Fibroblast of peridontal ligament (primary cell): ENCODE data around the gene PXDN.
"Not testable (repeated sequence)": the region's sequence is repeated elsewhere in the genome, so short reads cannot be mapped to it uniquely, and the experiment has no call there.

Experiments used
- DNase-seq: peaks from one replicate; pipeline ENCODE4 v3.0.0-alpha.2; 2010; ENCODE audit errors: extremely low read depth

The PXDN gene

DNA sequence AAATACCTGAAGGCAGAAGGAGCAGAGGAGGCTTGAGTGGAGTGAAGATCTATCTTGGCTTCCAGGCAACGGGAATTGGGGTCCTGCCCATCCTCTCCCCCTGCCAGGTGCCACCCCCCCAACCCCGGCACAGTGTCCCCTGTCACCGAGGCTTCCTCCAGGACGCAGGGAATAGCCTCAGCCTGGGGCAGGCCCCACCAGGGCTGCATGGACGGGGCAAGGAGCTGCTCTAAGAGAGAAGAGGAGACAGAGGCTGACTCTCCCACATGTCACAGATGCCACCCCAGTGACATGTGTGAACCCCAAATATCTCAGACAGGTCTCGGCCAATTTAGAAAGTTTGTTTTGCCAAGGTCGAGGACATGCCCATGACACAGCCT, 42.1 kb downstream of the PXDN start:
- no peak for DNase-seq

DNA sequence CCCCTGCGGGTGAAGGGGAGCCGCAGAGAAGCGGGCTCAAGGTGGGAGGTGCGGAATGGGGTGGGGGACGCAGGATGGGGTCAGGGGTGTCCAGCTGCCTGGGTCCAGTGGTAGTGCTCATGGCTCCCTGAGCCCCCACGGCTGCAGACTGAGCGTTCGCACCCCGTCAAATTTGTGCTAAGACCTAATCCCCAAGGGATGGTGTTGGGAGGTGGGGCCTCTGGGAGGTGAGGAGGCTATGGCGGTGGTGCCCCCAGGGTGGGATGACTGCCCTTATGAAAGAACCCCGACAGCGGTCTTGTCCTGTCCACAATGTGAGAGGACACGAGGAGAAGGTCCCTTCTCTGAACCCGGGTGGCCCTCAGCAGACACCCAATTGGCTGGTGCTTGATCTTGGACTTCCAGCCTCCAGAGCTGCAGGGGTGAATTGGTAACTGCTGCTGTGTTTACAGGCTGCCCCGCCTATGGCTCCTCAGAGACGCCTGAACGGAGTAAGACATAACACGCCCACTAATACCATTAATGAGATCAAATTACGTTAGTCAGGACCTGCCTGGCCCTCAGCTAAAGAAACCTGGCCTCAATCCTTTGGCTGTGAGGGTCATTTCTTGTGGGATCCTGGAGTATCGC, 42.6 kb downstream of the PXDN start:
- DNase-seq: no peak

- no peak for DNase-seq
These were observed 43.3 kb downstream of the PXDN start for GRCh38 chr2:1701020-1701419.

DNA sequence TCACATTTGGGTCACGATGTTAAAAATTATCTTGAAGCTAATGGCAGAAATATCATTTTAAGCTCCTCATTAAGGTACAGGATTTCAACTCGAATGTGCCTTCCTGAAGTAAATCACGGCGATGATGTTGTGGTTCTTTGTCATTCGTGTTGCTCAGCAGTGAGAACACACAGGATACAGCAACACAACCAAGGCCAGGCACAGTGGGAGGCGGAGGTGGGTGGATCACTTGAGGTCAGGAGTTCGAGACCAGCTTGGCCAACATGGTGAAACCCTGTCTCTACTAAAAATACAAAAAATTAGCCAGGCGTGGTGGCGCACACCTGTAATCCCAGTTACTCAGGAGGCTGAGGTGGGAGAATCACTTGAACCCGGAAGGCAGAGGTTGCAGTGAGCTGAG, 43.9 kb downstream of the PXDN start:
- not testable (repeated sequence) for DNase-seq

DNA sequence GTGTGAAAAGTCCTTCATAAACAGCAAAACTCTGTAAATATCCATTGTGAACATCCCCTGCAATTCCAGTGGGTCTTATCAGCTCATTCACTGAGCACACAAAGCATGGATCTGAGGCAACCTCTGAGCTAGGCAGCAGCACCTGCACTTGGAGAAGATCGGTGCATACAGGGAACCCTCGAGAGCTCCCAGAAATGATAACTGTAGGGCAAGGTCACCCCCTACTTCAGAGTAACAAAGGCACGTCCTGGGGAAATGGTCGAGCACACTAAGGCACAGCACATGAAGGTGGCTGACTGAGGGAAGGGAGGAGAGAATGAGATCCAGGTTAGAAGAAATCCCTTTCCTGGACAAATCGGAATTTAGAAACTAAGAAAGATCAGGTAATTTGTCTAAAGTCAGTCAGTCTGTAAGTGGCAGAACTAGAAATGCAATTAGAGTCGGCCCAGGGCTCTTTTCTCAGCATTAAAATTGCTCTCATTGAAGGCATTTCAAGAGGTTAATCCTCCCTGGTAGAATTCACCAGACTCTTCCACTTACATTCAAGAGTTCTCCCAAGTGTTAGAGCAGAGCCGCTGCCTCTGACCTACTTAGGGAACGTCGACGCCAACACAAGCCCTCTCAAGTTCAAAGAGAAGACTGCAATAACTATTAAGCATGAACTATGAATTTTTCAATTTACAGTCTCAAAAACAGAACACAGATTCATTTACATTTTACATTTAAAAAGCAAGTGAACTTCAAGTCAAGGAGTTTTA, 45.9 kb downstream of the PXDN start:
- no peak for DNase-seq

DNA sequence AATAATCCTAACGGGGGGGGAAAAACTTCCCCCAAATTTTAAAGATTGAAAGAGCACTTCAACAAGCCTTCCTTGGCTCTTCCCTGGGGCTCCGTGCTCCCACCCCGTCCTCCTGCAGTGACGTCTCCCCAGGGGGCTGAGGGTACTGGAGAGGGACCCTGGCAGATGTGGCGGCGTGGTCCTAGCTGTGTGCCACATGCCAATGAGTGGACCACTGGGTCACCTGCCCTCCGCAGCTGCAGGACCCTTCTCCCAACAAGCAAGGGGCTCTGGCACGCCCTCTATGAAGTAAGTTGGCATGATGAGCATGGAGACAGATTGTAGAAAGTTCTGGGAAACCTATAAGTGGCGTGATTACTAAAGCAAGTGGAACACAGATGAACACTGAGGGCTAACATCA, 46.7 kb downstream of the PXDN start:
- DNase-seq: no peak

DNA sequence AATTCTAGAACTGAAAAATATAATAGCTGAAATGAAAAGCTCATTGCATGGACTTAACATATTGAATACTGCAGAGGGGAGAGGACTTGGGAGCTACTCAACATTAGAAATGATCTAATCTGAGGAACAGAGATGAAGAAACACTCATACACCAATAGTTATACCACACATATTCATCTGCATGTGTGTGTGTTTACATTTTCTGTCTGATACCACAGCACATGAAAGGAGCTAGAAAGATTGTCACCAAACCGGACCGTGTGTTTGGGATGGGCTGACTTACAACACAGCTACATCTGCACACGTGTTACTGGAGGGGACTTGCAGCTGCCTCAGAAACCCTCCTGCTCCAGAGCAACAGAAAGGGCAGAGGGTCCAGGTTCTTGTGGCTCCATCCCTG, 47.8 kb downstream of the PXDN start:
- DNase-seq: no peak

GRCh38 chr2:1694371-1695271, 49.7 kb downstream of the PXDN start:
- DNase-seq: no peak

DNA sequence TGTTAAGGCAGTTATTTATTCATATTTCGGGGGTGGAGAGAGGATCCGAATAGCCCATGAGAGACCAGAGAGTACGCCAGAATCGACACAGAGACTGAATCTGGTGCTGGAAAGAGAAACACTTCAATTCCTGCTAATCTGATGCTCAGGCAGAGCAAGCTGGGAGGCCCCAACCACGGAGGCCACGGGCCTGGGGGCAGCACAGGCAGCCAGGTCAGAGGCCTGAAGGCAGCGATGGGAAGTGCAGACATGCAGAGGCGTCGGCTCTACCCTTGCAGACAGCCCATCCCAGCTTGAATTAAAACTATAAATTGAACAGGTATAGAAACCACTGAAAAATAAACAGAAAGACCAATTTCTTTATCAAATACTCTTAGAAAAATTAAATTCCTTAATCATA, 50.6 kb downstream of the PXDN start:
- no peak for DNase-seq

DNA sequence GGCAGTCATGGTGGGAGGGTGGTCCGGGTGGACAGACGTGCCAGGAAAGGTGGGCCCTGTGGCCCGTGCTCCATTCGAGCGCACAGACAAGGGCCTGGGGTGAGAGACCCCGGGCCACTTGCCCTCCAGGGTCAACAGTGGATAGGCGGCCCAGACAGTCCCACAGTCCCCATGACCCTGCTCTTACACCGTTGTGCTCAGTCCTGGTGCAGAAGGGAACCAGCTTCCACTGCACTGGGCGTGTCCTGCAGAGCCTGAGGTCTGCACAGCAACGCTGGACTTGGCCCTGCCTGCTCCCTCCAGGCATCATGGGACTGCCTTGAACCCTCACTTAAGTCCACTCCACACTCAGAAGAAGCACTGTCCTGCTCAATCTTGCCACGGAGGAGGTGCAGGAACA, 52.0 kb downstream of the PXDN start:
- no peak for DNase-seq

GRCh38 chr2:1691366-1691765, 52.9 kb downstream of the PXDN start:
- no peak for DNase-seq

- no peak for DNase-seq
These were observed 54.1 kb downstream of the PXDN start for GRCh38 chr2:1690056-1690775.

- no peak for DNase-seq
These were observed 55.5 kb downstream of the PXDN start for GRCh38 chr2:1688859-1689258.

DNA sequence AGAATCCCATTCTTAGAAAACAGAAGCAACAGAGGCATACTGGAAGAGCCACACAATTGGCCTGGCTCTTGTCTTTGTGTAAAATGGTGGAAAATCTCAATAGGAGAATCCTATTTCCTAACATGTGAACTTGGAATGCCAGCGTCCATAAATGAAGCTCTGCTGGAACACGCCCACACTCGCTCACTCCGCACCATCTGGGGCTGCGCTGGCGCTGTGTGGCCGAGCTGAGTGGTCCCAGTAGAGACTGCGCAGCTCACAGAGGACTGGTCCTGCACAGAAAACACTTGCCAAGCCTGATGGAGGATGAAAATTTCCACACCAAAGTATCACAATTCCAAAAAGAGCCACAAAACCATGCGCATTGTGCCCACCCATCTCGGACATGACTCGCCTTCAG, 56.2 kb downstream of the PXDN start:
- DNase-seq: no peak

DNA sequence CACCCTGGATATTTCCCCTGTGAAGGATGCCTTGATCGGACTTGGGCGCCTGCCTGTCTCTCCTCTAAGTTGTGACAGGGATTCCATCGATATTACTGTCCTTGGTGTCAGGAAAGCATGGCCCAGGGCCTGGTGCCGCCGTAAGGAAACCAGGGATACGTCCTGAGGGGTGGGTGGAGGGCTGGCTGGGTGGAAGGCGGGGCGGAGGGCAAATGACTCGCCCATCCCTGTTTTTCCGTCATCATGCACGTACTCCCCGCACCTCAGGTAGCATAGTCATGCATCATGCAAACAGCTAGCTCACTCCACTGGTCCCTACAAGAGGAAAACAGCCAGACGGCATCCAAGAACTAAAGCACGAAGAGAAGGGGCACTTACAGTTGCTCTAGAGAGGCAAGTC, 57.1 kb downstream of the PXDN start:
- no peak for DNase-seq

GRCh38 chr2:1686784-1687105, 57.6 kb downstream of the PXDN start:
- no peak for DNase-seq

DNA sequence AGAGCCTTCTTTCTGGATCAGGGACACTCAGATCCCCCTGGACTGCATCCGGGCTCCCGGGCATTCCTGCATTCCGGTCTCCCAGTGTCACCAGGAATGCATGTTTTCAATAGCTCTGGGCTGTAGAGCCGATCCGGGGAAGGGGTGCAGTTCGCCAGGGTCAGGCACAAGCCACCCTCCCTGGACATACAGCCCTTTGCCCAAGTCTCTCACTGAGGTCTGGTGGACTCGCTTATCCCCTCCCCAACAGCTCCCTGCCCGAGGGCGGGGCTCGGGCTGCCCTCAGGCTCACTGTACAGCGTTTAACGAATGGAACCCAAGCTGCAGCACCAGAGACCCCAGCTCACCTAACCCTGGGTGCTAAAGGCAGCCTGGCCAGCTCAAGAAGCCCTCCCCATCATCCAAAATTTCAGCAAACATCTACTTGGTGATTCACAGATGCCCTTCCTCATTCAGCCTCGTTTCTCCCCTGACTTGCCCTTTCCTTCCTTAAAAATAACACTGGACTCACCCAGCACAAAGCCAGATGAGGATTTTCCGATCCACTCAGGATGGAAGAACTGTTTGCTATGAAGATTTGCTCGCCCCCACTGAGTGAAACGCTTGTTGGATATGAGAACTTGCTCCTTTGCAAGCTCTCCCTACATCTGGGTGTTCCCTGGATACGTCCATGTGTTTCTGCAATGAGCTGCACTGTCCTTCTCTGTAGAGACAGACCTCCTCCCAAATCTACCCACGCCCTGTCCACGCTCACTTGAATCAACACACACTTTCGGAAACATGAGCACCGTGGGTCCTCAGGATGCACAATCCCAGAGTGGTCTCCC, 58.1 kb downstream of the PXDN start:
- no peak for DNase-seq

DNA sequence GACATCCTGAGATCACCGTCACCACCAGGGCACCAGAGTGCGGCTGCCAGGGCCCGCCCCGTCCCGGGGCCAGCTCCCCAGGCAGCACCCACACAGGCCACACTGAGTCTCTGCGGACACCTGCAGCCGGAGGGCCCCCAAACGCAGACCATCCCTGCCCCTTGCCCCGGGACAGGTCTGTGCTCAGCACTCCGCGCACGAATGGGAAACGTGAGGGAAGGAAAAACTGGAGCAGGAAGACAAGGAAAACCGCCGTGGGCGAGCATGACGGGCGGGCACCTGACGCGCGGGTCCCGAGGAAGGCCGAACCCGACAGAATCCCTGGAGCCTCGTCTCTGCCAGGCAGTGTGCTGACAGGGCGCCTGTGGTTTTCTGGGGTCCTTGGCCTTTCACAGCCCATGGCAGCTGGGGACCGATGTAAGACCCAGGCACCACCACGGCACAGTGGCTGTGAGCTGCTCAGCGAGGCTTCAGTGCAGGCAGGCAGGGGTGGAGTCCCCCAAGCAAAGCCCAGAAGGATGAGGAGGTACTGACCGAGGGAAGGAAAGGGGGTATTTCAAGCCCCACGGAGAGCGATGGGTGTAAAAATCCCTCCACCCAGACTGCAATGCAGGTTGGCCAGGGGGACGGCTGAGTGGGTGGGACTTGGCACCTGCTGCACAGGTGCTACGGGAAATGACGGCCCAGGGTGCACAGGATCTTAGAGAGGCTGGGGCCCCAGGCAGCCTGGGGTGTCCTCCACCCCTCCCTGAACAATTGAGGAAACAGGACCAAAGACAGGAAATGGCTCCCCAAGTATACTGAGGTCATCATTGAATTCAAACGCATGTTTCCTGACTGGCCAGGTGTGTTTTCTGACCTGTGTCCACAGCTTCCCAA, 59.0 kb downstream of the PXDN start:
- DNase-seq: no peak

- DNase-seq: peak; percentile 54
These were observed 61.0 kb downstream of the PXDN start for GRCh38 chr2:1683297-1683696.

DNA sequence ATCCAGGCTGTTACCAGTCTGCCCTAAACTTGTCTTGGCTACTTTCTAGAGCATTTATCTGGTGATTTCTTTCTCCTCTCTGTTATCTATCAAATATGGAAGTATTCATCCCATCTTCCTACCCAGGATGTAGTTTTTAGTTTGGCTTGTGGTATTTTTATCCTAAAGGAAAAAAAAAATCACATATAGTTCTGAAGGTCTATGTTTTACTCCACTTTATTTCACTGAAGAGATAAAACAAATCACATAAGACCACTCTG, 62.2 kb downstream of the PXDN start:
- no peak for DNase-seq
